ENCODE measurements around the gene COMT.

The COMT gene

GRCh38 chr22:20012741-20013331 is 71.3 kb downstream of the COMT start:
- Histone ChIP-seq H3K4me1 (ENCODE audit: control insufficient read depth, insufficient read depth, low read length) (no peaks in the 10 kb centered on the region), H3K36me3 (ENCODE audit: control insufficient read depth in 2 of 2, insufficient read depth in 1 of 2, low read length in 2 of 2) (no peaks in the 10 kb centered on the region), H3K4me3 (ENCODE audit: low read depth, low read length) (no peak overlapping the region), H3K27ac (ENCODE audit: extremely low read depth, low read depth, low read length) (no peak overlapping the region), H3K9me3 (ENCODE audit: control insufficient read depth, insufficient read depth, low read depth, low read length) (no peaks in the 10 kb centered on the region)
- POLR2A ChIA-PET, result interaction anchor here (0.9 to 3.9 kb wide), 3 partner anchors 27 to 42 kb away, joined by 3 to 26 read pairs (median 3); no protein-coding TSS in a partner anchor
- CTCF ChIA-PET, result interaction anchor here (0.6 to 6.9 kb wide), 20 partner anchors 9 to 282 kb away, joined by 3 to 150 read pairs (median 5); no protein-coding TSS in a partner anchor
- TF ChIP-seq ZNF146 (tag by site-specific recombination; IDR thresholded peaks at IDR 0.05) (no peak), ZIC2 (tag by site-specific recombination; IDR thresholded peaks at IDR 0.05) (no peak), SETDB1 (IDR thresholded peaks at IDR 0.05; ENCODE audit: insufficient read length, low read length) (no peak), ZNF449 (tag by site-specific recombination; IDR thresholded peaks at IDR 0.05) (no peak), ZNF624 (tag by site-specific recombination; IDR thresholded peaks at IDR 0.05) (no peak), ZNF501 (tag by site-specific recombination; IDR thresholded peaks at IDR 0.05) (no peak), ZNF274 (IDR thresholded peaks at IDR 0.05; ENCODE audit: low read length) (no peak), ZNF274 (tag by site-specific recombination; IDR thresholded peaks at IDR 0.05; ENCODE audit: borderline replicate concordance) (no peak), TCF7L2 (IDR thresholded peaks at IDR 0.05; ENCODE audit: borderline replicate concordance, low read depth, low read length) (no peak), ZNF426 (tag by site-specific recombination; IDR thresholded peaks at IDR 0.05) (no peak), KLF17 (tag by site-specific recombination; IDR thresholded peaks at IDR 0.05) (no peak), ZBTB11 (tag by site-specific recombination; conservative IDR thresholded peaks at IDR 0.05; ENCODE audit: low read depth) (no peak), ZNF169 (tag by site-specific recombination; IDR thresholded peaks at IDR 0.05) (no peak), ZNF791 (tag by site-specific recombination; IDR thresholded peaks at IDR 0.05) (no peak), ZNF266 (tag by site-specific recombination; IDR thresholded peaks at IDR 0.05; ENCODE audit: low read depth) (no peak), SALL2 (tag by site-specific recombination; IDR thresholded peaks at IDR 0.05; ENCODE audit: borderline replicate concordance) (no peak), ZNF626 (tag by site-specific recombination; IDR thresholded peaks at IDR 0.05) (no peak), ZNF837 (tag by site-specific recombination; IDR thresholded peaks at IDR 0.05) (no peak), GFI1B (tag by site-specific recombination; IDR thresholded peaks at IDR 0.05) (no peak), ZNF394 (tag by site-specific recombination; IDR thresholded peaks at IDR 0.05; ENCODE audit: borderline replicate concordance) (no peak)
